Subcutaneous adipose tissue (tissue), 4 donors: Measurements from ENCODE around the gene C16orf95. TPM values are rescaled to one million over a fixed set of nuclear protein-coding genes. Genes with fewer than 3 reads are reported as not detected.

Source experiments
- total RNA-seq, 4 donors: library from RNA; depleted of rRNA; stranded (reverse); fragments of >200 nt; gene quantifications; one replicate each; pipeline ENCODE4 v1.1.0, GENCODE V29; 2016
- TF ChIP-seq, protein P1 (sequence below): fragments of 450-650 bp; IDR thresholded peaks from one replicate; pipeline ENCODE4 v1.5.1; 2016; ENCODE audit warnings: low read depth, mild to moderate bottlenecking, control low read depth, antibody characterized with exemption, moderate library complexity

Gene C16orf95
- total RNA-seq, 4 donors from 2014 or later: 1.3 to 6.2 (median 1.8) TPM

DNA sequence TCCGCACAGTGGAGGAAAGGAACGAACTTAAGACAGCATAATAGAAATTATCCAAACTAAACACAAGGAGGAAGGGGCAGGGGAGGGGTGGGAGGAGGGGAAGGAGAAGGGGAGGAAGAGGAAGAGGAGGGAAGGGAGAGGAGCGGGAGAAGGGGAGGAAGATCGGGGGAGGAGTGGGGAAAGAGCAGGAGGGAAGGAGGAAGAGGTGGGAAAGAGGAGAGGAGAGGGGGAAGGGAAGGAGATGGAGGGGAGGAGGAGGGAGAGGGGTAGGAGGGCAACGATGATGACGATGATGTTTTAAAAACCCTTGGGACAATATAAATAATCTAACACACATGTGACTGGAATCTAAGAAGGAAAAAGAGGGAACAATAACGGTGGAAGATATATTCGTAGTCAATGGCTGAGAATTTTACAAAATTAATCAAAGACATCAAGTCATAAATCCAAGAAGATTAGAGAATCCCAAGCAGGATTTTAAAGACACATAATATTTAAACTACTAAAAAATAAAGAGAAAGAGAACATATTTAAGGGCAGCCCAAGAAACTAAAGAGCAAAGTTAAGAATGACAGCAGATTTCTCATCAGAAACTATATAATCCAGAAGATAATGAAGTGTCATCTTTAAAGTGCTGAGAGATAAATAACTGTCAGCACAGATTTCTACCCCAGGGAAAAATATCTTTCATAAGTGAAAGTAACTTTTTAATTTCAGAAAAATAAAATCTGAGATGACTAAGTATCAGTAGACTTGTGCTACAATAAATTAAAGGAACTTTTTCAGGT lies 30.2 kb downstream of the C16orf95 start:
- TF ChIP-seq, protein P1, sequence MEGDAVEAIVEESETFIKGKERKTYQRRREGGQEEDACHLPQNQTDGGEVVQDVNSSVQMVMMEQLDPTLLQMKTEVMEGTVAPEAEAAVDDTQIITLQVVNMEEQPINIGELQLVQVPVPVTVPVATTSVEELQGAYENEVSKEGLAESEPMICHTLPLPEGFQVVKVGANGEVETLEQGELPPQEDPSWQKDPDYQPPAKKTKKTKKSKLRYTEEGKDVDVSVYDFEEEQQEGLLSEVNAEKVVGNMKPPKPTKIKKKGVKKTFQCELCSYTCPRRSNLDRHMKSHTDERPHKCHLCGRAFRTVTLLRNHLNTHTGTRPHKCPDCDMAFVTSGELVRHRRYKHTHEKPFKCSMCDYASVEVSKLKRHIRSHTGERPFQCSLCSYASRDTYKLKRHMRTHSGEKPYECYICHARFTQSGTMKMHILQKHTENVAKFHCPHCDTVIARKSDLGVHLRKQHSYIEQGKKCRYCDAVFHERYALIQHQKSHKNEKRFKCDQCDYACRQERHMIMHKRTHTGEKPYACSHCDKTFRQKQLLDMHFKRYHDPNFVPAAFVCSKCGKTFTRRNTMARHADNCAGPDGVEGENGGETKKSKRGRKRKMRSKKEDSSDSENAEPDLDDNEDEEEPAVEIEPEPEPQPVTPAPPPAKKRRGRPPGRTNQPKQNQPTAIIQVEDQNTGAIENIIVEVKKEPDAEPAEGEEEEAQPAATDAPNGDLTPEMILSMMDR: no peak

DNA sequence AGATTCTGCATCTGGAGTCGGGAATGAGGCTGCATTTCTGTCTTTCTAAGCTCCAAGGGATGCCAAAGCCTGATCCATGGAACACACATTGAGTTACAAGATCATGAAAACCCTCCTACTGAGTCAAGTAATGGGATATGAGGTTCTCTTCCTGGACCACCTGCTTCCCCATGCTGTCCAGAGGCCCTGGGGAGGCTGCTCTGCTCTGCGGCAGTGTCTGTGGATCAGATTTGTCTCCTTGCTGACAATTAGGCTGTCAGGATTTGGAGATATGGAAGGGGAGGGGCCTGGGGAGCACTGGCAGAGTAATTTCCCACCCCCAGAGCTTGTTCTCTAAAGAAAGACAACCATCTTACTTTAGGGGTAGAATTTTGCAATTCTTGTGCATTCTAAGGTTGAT lies 33.0 kb downstream of the C16orf95 start:
- TF ChIP-seq, protein P1: no peak

DNA sequence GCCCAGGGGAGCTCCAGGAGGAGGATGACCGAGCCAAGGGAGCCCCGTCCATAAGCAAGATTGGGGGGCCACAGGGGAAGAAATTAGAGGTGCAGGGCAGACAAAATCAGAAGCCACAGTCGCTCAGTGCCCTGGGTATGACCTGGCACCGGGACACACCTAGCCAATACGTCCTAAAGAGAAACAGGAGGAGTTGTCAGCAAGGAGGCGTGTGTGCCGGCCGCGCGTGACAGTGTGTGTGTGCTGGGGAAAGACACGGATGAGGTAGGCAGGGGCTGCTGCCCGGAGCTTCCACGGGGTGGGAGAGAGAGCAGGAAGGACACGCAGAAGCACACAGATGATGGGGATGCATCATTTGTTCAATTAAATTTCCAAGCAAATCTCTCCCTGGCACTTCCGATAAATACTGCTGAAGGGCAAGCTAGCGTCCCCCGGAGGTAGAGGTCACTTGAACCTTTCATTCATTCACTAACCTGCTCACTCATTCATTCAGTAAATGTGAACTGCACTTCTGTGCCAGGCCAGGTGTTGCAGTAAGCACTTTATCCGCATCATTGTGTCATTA lies 38.0 kb downstream of the C16orf95 start:
- TF ChIP-seq, protein P1: no peak

DNA sequence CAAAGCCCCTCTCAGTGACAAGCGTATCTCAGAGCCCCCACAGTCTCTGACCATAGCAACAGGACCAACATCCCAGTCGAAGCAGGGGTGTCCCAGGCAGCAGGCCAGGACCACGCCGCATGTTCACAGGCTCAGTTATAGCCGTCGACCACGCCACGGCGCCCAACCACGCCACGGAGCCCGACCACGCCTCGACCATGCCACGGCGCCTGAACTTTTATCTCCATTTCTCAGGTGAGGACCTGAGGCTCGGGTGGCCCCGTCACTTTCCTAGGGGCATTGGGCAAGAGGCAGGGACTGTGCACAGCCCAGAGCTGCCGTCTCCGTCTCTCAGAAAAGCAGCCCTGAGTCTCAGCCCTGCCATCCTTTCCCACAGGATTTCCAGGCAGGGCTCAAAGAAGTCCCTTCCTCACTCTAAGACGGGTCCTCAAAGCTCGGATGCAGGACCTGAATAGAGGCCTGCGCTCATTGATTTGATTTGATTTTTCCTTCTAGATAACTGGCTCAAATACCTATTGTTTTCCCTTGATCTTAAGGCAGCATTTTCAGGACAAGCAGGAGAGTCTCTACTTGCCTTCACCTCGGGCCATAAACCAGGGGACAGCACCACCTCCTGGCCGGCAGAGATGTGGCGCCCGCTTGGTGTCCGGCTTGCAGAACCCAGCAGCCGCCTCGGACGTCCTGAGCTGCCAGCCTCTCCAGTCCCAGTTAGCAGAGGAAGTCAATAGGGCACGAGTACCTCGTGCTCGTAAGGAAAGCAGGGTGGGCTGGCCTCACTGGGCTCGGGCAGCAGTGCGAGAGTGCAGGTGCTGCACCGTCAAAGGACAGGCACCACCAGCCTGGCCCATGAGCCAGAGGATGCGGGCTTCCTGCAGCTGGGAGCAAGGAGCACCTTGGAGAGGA lies 38.8 kb downstream of the C16orf95 start:
- TF ChIP-seq, protein P1: no peak

DNA sequence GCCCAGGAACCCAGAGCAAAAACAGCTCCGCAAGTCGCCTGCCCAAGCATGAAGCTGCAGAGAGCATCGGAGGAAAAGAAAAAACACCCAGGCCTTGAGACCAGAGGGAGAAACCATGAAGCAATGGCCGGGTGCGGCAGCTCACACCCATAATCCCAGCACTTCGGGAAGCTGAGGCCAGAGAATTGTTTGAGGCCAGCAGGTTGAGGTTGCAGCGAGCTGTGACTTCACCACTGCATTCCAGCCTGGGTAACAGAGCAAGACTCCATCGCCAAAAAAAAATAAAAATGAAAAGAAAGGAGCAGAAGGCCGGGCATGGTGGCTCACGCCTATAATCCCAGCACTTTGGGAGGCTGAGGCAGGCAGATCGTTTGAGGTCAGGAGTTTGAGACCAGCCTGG lies 40.3 kb downstream of the C16orf95 start:
- TF ChIP-seq, protein P1: no peak

DNA sequence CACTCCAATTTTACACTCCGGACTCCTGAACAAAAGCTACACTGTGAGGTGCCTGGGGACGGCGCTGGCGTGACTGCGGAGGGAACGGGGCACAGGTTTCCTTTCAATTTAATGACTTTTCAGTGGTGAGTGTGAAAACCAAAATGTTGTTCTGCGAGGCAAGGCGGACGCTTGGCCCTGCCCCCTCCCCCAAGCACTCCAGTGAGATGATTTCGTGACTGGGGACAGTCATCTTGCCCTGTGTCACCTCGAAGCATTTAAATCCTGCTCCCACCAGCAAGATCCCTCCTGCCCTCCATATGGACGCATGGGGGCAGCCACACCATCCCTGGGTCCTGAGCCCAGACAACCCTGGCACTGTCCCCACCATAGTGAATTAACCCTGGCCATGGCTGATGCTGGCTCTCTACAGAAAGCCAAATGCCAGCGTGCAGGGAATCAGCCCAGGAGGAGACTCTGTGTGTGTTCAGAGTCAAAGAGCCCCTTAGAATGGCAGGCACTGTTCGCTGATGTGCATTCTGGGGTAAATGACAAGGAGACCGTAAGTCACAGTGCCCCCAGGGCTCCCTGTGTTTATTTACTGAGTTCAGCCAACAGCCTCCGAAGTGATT lies 41.0 kb downstream of the C16orf95 start:
- TF ChIP-seq, protein P1: no peak
